ENCODE results near the gene CARHSP1. TPM values are rescaled to one million over a fixed set of nuclear protein-coding genes. Genes with fewer than 3 reads are reported as not detected.

Gene CARHSP1
- total RNA-seq, 1 donor from 2014 or later, result 23.9 TPM

GRCh38 chr16:8905168-8905762, 36.5 kb upstream of the CARHSP1 start:
- H3K36me3 ChIP-seq, result peaks cover 99% of the 10 kb centered on the region
- intact Hi-C loops (cut with micrococcal nuclease), result loop anchor here (10.0 kb wide), 1 partner anchor 60 kb away; the partner anchor contains the start of gene USP7
- no peaks in the 10 kb centered on the region for H3K27me3 ChIP-seq (ENCODE audit: low read depth)
- H3K4me3 ChIP-seq, result no peak overlapping the region
- H3K9me3 ChIP-seq (replicated peaks), result no peaks in the 10 kb centered on the region
- TF ChIP-seq, protein P1, sequence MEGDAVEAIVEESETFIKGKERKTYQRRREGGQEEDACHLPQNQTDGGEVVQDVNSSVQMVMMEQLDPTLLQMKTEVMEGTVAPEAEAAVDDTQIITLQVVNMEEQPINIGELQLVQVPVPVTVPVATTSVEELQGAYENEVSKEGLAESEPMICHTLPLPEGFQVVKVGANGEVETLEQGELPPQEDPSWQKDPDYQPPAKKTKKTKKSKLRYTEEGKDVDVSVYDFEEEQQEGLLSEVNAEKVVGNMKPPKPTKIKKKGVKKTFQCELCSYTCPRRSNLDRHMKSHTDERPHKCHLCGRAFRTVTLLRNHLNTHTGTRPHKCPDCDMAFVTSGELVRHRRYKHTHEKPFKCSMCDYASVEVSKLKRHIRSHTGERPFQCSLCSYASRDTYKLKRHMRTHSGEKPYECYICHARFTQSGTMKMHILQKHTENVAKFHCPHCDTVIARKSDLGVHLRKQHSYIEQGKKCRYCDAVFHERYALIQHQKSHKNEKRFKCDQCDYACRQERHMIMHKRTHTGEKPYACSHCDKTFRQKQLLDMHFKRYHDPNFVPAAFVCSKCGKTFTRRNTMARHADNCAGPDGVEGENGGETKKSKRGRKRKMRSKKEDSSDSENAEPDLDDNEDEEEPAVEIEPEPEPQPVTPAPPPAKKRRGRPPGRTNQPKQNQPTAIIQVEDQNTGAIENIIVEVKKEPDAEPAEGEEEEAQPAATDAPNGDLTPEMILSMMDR (IDR thresholded peaks at IDR 0.05; ENCODE audit: borderline replicate concordance), result no peak
- no peaks in the 10 kb centered on the region for H3K4me1 ChIP-seq
- DNase-seq, result no peak
- no peak overlapping the region for H3K27ac ChIP-seq (replicated peaks)

DNA sequence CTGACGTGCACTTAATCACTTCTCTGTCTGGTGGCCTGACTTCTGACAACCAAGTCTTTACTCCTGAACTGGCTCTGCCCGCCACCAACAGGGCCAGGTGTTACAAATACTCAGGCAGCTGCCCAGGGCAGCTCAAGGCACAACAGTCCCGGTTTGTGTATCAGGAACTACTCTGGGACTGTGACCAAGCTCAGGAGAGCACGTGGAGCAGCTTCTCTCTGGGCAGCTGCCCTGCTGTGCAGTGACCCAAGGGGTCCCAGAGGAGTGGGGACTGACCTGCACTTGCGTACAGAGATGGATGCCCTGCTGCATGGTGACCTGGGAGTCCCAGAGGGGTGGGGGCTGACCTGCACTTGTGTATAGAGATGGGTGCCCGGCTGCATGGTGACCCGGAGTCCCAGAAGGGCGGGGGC, 35.2 kb upstream of the CARHSP1 start:
- intact Hi-C loops (cut with micrococcal nuclease), result loop anchor here (10.0 kb wide), 1 partner anchor 61 kb away; the partner anchor contains the start of gene USP7
- peaks cover 99% of the 10 kb centered on the region for H3K36me3 ChIP-seq
- no peaks in the 10 kb centered on the region for H3K9me3 ChIP-seq (replicated peaks)
- TF ChIP-seq, protein P1 (IDR thresholded peaks at IDR 0.05; ENCODE audit: borderline replicate concordance), result no peak
- no peak overlapping the region for H3K27ac ChIP-seq (replicated peaks)
- no peaks in the 10 kb centered on the region for H3K27me3 ChIP-seq (ENCODE audit: low read depth)
- H3K4me1 ChIP-seq, result no peaks in the 10 kb centered on the region
- no peak overlapping the region for H3K4me3 ChIP-seq
- no peak for DNase-seq

DNA sequence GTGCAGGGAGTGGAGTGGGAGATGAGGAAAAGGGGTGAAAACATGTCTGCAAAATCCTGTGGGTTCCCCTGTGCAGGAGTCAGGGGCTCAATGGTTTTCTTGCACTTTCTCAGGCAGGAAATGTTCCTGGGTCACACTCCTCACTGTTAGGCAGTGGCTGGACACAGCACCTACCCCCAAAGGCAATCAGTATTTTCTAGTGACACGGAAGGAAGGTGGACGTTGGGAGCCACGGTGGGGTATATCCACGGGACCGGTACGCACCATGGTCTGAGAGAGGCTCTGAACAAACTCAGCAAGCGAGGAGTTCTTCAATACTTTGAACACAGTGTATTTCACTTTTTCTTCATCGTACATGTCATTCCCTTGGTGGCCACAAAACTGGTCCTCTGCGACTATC, 34.2 kb upstream of the CARHSP1 start:
- peaks cover 99% of the 10 kb centered on the region for H3K36me3 ChIP-seq
- DNase-seq, result no peak
- no peak overlapping the region for H3K4me3 ChIP-seq
- H3K27ac ChIP-seq (replicated peaks), result no peak overlapping the region
- no peaks in the 10 kb centered on the region for H3K4me1 ChIP-seq
- TF ChIP-seq, protein P1 (IDR thresholded peaks at IDR 0.05; ENCODE audit: borderline replicate concordance), result no peak
- H3K27me3 ChIP-seq (ENCODE audit: low read depth), result no peaks in the 10 kb centered on the region
- intact Hi-C loops (cut with micrococcal nuclease), result loop anchor here (10.0 kb wide), 1 partner anchor 62 kb away; the partner anchor contains the start of gene USP7
- no peaks in the 10 kb centered on the region for H3K9me3 ChIP-seq (replicated peaks)

- H3K4me1 ChIP-seq, result no peaks in the 10 kb centered on the region
- TF ChIP-seq, protein P1 (IDR thresholded peaks at IDR 0.05; ENCODE audit: borderline replicate concordance), result no peak
- peaks cover 99% of the 10 kb centered on the region for H3K36me3 ChIP-seq
- H3K4me3 ChIP-seq, result no peak overlapping the region
- no peaks in the 10 kb centered on the region for H3K27me3 ChIP-seq (ENCODE audit: low read depth)
- intact Hi-C loops (cut with micrococcal nuclease), result loop anchor here (10.0 kb wide), 1 partner anchor 63 kb away; the partner anchor contains the start of gene USP7
- H3K9me3 ChIP-seq (replicated peaks), result no peaks in the 10 kb centered on the region
- no peak overlapping the region for H3K27ac ChIP-seq (replicated peaks)
- no peak for DNase-seq
Observed at GRCh38 chr16:8901320-8901861, 32.6 kb upstream of the CARHSP1 start.

DNA sequence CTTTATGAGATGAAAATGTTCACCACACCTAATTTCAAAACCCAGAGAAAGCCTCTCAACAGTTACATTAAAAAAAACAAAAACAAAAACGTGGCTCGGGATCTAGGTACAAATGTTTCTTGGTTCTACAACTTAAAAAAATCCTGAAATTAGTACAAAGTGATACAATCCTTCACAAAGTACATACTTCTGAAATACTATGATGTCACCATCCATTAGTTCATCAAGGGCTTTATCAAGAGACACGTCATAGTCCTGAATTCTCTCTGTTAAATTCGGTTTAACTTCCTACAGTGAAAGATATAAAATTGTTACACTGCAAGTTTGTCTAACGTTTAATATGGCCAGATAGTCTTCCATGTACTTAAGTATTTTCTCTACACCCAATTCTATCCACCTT, 31.5 kb upstream of the CARHSP1 start:
- Histone ChIP-seq H3K4me1 (no peaks in the 10 kb centered on the region), H3K9me3 (replicated peaks) (no peaks in the 10 kb centered on the region), H3K36me3 (peaks cover 99% of the 10 kb centered on the region), H3K27me3 (ENCODE audit: low read depth) (no peaks in the 10 kb centered on the region), H3K27ac (replicated peaks) (no peak overlapping the region), H3K4me3 (no peak overlapping the region)
- no peak for DNase-seq
- intact Hi-C loops (cut with micrococcal nuclease), result loop anchor here (10.0 kb wide), 1 partner anchor 64 kb away; the partner anchor contains the start of gene USP7
- TF ChIP-seq, protein P1 (IDR thresholded peaks at IDR 0.05; ENCODE audit: borderline replicate concordance), result no peak
